Hepatocyte (in vitro differentiated cells): Measurements from ENCODE around the gene LRRC39. TPM values are rescaled to one million over a fixed set of nuclear protein-coding genes. Genes with fewer than 3 reads are reported as not detected.

Experiments used
- DNase-seq: peaks from one replicate; pipeline ENCODE4 v3.0.0-alpha.2; 2016; ENCODE audit warnings: low spot score
- H2AFZ ChIP-seq: fragments of 200-600 bp; sonication (generic); 2 replicates; pipeline ENCODE4 v1.6.0; 2016; ENCODE audit warnings: antibody characterized with exemption, mild to moderate bottlenecking
- H3K27ac ChIP-seq: fragments of 200-600 bp; sonication (generic); 2 replicates; pipeline ENCODE4 v1.5.1; 2016; ENCODE audit warnings: mild to moderate bottlenecking
- H3K27me3 ChIP-seq: fragments of 200-600 bp; sonication (generic); 2 replicates; pipeline ENCODE4 v1.6.1; 2016
- H3K36me3 ChIP-seq: fragments of 200-600 bp; sonication (generic); replicated peaks from 2 replicates; pipeline ENCODE4 v1.5.1; 2016; ENCODE audit warnings: low read depth; ENCODE audit not compliant: insufficient read depth
- H3K4me1 ChIP-seq: fragments of 200-600 bp; sonication (generic); 2 replicates; pipeline ENCODE4 v1.5.1; 2016; ENCODE audit warnings: mild to moderate bottlenecking, moderate library complexity; ENCODE audit not compliant: insufficient read depth
- H3K4me2 ChIP-seq: fragments of 200-600 bp; sonication (generic); 2 replicates; pipeline ENCODE4 v1.6.0; 2016
- H3K4me3 ChIP-seq: fragments of 200-600 bp; sonication (generic); 2 replicates; pipeline ENCODE4 v1.5.1; 2016; ENCODE audit warnings: mild to moderate bottlenecking
- H3K79me2 ChIP-seq: fragments of 200-600 bp; sonication (generic); 2 replicates; pipeline ENCODE4 v1.6.0; 2017; ENCODE audit warnings: mild to moderate bottlenecking
- H3K9me2 ChIP-seq: fragments of 200-600 bp; sonication (generic); replicated peaks from 2 replicates; pipeline ENCODE4 v1.6.0; 2017; ENCODE audit warnings: mild to moderate bottlenecking; ENCODE audit not compliant: insufficient read depth
- H3K9me3 ChIP-seq: fragments of 200-600 bp; sonication (generic); 2 replicates; pipeline ENCODE4 v1.5.1; 2016; ENCODE audit warnings: low read depth, mild to moderate bottlenecking
- H4K20me1 ChIP-seq: fragments of 200-600 bp; sonication (generic); 2 replicates; pipeline ENCODE4 v1.6.0; 2016; ENCODE audit warnings: mild to moderate bottlenecking; ENCODE audit not compliant: insufficient read depth, poor library complexity, severe bottlenecking
- EZH2 ChIP-seq: fragments of 200-600 bp; sonication (generic); IDR thresholded peaks from 2 replicates; pipeline ENCODE4 v1.6.1; 2016; ENCODE audit warnings: antibody characterized with exemption, mild to moderate bottlenecking, borderline replicate concordance
- EZH2phosphoT487 ChIP-seq: fragments of 200-600 bp; sonication (generic); IDR thresholded peaks from one replicate; pipeline ENCODE4 v1.6.1; 2018; ENCODE audit warnings: antibody characterized with exemption, mild to moderate bottlenecking, low read depth, moderate library complexity; ENCODE audit not compliant: unreplicated experiment, severe bottlenecking
- WGBS: methylation state at CpG from one replicate; pipeline ENCODE4 v1.1.6; 2016; ENCODE audit warnings: low lambda C conversion rate; ENCODE audit errors: missing lambda C conversion rate; 5-methylcytosine and 5-hydroxymethylcytosine counted together
- polyA plus RNA-seq: library from polyadenylated mRNA; unstranded; fragments of >200 nt; fragmentation: Nextera tagmentation; extraction: Ambion mirVana; gene quantifications from 2 replicates; pipeline ENCODE4 v1.2.1, GENCODE V29; 2016
- total RNA-seq: library from RNA; depleted of rRNA; stranded (reverse); fragments of >200 nt; gene quantifications from 2 replicates; pipeline ENCODE4 v1.2.3, GENCODE V29; 2014
- TF ChIP-seq, protein P1 (sequence below): fragments of 200-600 bp; sonication (generic); IDR thresholded peaks from 2 replicates; pipeline ENCODE4 v1.5.1; 2016; ENCODE audit warnings: antibody characterized with exemption, mild to moderate bottlenecking; ENCODE audit not compliant: poor library complexity

LRRC39 gene
- total and polyA plus RNA-seq, 2 experiments from 2014 or later, result 1.1 to 1.2 TPM

DNA sequence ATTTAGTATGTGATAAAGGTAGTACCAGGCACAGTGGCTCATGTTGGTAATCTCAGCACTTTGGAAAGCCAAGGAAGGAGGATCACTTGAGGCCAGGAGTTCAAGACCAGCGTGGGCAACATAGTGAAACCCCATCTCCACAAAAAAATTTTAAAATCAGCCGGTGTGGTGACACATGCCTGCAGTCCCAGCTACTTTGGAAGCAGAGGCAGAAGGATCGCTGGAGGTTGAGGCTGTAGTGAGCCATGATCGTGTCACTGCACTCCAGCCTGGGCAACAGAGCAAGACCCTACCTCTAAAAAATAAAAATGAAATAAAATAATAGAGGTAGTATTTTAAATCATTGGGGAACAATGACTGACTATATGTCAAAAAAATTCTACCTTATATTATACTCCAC is 62.5 kb downstream of the LRRC39 start:
- H4K20me1 ChIP-seq, result no peaks in the 10 kb centered on the region
- H3K4me2 ChIP-seq, result no peak overlapping the region
- no peaks in the 10 kb centered on the region for H3K9me2 ChIP-seq
- H3K79me2 ChIP-seq, result no peaks in the 10 kb centered on the region
- H3K9me3 ChIP-seq, result no peaks in the 10 kb centered on the region
- H2AFZ ChIP-seq, result no peak overlapping the region
- no peaks in the 10 kb centered on the region for H3K27me3 ChIP-seq
- H3K27ac ChIP-seq, result no peak overlapping the region
- no peaks in the 10 kb centered on the region for H3K4me1 ChIP-seq
- TF ChIP-seq EZH2, result no peak
- TF ChIP-seq, protein P1, sequence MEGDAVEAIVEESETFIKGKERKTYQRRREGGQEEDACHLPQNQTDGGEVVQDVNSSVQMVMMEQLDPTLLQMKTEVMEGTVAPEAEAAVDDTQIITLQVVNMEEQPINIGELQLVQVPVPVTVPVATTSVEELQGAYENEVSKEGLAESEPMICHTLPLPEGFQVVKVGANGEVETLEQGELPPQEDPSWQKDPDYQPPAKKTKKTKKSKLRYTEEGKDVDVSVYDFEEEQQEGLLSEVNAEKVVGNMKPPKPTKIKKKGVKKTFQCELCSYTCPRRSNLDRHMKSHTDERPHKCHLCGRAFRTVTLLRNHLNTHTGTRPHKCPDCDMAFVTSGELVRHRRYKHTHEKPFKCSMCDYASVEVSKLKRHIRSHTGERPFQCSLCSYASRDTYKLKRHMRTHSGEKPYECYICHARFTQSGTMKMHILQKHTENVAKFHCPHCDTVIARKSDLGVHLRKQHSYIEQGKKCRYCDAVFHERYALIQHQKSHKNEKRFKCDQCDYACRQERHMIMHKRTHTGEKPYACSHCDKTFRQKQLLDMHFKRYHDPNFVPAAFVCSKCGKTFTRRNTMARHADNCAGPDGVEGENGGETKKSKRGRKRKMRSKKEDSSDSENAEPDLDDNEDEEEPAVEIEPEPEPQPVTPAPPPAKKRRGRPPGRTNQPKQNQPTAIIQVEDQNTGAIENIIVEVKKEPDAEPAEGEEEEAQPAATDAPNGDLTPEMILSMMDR, result no peak
- TF ChIP-seq EZH2phosphoT487, result no peak
- H3K4me3 ChIP-seq, result no peak overlapping the region
- no peak for DNase-seq
- no peaks in the 10 kb centered on the region for H3K36me3 ChIP-seq
- 98% methylated on average over 4 of the region's 4 CpGs for WGBS

DNA sequence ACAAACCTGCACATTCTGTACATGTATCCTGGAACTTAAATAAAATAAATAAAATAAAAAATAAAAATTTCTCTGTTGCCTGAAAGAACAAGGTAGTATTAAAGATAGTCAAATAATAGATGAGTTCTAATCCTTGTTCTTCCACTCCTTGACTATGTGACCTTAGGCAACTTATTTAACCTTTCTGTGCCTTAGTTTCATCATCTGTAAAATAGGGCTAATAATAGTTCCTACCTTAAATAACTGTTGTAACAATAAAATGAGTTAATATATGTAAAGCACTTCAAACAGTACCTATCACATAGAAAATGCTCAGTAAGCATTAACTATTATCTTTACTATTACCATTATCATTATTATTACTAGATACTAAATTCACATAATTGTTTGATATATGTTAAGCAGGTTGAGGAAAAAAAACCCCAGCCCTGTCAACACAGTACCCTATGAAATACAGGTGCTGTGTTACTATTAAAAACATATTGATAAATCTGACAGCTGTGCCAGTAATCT is 68.4 kb downstream of the LRRC39 start:
- Histone ChIP-seq H3K4me2 (no peak overlapping the region), H3K27ac (no peak overlapping the region)

DNA sequence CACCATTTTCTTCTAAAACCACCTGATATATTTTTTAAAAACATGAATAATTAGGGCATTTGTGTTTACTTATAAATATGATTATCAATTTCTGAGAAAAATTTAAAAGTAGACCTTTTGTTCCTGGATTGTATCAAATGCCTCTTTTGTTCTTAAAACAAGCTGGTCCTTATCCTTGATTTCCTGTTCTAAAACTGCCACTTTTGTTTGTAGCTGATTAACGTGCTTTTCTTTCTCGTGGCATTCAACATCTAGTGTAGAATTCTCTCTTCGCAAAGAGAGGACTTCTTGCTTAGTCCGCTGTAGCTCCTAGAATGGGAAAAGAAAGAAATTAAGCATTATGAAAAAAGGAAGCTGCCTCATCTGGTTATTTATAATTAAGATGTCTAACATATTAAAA is 70.4 kb downstream of the LRRC39 start:
- no peaks in the 10 kb centered on the region for H3K4me1 ChIP-seq
- H3K27ac ChIP-seq, result no peak overlapping the region
- no peaks in the 10 kb centered on the region for H3K27me3 ChIP-seq
- DNase-seq, result no peak
- no peak overlapping the region for H3K4me2 ChIP-seq
- 97% methylated on average over 4 of the region's 4 CpGs for WGBS
- no peaks in the 10 kb centered on the region for H3K79me2 ChIP-seq
- no peak overlapping the region for H2AFZ ChIP-seq
- H3K4me3 ChIP-seq, result no peak overlapping the region
- H3K9me3 ChIP-seq, result no peaks in the 10 kb centered on the region
- no peaks in the 10 kb centered on the region for H3K36me3 ChIP-seq
- no peaks in the 10 kb centered on the region for H3K9me2 ChIP-seq
- no peaks in the 10 kb centered on the region for H4K20me1 ChIP-seq
- TF ChIP-seq EZH2 (no peak), EZH2phosphoT487 (no peak)
- TF ChIP-seq, protein P1, result no peak

More for the DNA sequence above, 68.4 kb downstream of the LRRC39 start:
- H4K20me1 ChIP-seq, result no peaks in the 10 kb centered on the region
- no peaks in the 10 kb centered on the region for H3K9me2 ChIP-seq
- no peaks in the 10 kb centered on the region for H3K27me3 ChIP-seq
- no peaks in the 10 kb centered on the region for H3K9me3 ChIP-seq
- DNase-seq, result no peak
- H3K4me3 ChIP-seq, result no peak overlapping the region
- no peaks in the 10 kb centered on the region for H3K79me2 ChIP-seq
- H2AFZ ChIP-seq, result no peak overlapping the region
- no peaks in the 10 kb centered on the region for H3K36me3 ChIP-seq
- TF ChIP-seq, protein P1, result no peak
- TF ChIP-seq EZH2 (no peak), EZH2phosphoT487 (no peak)
- H3K4me1 ChIP-seq, result no peaks in the 10 kb centered on the region

DNA sequence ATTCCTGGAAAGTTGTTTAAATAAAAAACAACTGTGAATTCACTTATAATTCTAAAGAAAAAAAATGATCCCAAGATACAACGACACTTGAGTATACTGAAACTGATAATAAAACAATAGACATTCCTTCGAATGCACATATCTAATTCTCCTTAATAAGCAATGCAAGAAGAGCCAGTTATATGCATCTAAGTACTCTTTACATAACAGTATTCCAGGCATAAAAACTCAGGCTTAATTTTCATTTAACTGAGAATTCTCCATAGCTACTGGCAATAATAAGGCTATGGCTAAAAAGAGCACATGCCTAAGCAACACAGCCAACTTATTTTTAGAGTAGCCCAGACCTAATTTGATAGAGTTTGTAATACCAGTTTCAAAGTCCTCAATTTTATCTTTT is 76.5 kb downstream of the LRRC39 start:
- TF ChIP-seq EZH2phosphoT487 (no peak), EZH2 (no peak)
- TF ChIP-seq, protein P1, result no peak
- no peak overlapping the region for H3K4me3 ChIP-seq
- 98% methylated on average over 2 of the region's 2 CpGs for WGBS

More for the DNA sequence above, 76.5 kb downstream of the LRRC39 start:
- Histone ChIP-seq H3K4me2 (no peak overlapping the region), H4K20me1 (no peaks in the 10 kb centered on the region), H3K27ac (no peak overlapping the region), H2AFZ (no peak overlapping the region), H3K79me2 (no peaks in the 10 kb centered on the region), H3K27me3 (no peaks in the 10 kb centered on the region), H3K36me3 (no peaks in the 10 kb centered on the region), H3K9me3 (no peaks in the 10 kb centered on the region), H3K4me1 (no peaks in the 10 kb centered on the region), H3K9me2 (no peaks in the 10 kb centered on the region)
- no peak for DNase-seq
